Activated CD8-positive, alpha-beta memory T cell treated with anti-CD3 and anti-CD28 coated beads, Interleukin-2, amount 50 U/mL, for 24 hours (primary cell): ENCODE data around the gene FASN.

Experiments
- DNase-seq: peaks from one replicate; pipeline ENCODE4 v3.0.0-alpha.2; 2020; ENCODE audit errors: extremely low read depth

Gene FASN

GRCh38 chr17:82117139-82118090 lies 19.4 kb upstream of the FASN start:
- DNase-seq: no peak

- no peak for DNase-seq
Measured at GRCh38 chr17:82116246-82116645, 18.2 kb upstream of the FASN start.

GRCh38 chr17:82114872-82115271 lies 16.8 kb upstream of the FASN start:
- no peak for DNase-seq

DNA sequence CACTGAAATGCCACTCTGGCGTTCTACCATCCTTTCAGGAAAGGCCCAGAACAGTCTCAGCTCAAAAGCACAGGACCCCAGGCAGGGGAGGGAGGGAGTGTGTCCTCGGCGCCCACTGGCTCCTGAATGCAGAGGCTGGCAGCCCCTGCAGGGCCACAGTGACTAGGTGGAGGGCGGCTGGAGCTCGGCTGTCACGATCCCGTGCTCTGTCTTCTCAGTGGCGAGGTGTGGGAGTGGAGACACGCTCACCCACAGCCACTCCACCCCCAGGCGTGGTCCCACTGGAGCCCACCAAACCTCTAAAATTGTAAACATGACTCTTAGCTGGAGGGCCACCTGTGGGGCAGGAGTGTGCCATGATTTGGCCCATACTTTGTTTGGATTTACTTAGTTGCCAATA lies 16.4 kb upstream of the FASN start:
- no peak for DNase-seq

DNA sequence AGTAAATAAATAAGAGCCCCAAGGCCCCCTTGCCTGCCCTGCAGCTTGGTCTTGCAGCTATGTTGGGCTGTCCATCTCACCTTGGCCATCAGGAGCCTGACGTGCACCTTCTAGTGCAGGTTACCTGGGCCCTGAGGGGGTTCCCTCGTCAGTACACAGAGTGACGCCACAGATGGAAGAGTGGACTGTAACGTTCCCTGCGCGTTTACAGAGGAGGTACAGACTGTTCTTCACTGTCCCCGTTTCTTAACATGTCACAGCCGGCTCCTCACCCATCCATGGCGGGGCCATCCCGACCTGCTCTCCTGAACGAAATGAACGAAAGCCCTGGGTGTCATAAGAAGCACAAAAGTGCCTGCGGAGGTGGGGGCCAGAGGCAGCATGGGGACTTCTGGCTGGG lies 15.9 kb upstream of the FASN start:
- no peak for DNase-seq

- DNase-seq: no peak
Measured at GRCh38 chr17:82113422-82113821, 15.4 kb upstream of the FASN start.

- DNase-seq: no peak
Measured at GRCh38 chr17:82112914-82113311, 14.9 kb upstream of the FASN start.

DNA sequence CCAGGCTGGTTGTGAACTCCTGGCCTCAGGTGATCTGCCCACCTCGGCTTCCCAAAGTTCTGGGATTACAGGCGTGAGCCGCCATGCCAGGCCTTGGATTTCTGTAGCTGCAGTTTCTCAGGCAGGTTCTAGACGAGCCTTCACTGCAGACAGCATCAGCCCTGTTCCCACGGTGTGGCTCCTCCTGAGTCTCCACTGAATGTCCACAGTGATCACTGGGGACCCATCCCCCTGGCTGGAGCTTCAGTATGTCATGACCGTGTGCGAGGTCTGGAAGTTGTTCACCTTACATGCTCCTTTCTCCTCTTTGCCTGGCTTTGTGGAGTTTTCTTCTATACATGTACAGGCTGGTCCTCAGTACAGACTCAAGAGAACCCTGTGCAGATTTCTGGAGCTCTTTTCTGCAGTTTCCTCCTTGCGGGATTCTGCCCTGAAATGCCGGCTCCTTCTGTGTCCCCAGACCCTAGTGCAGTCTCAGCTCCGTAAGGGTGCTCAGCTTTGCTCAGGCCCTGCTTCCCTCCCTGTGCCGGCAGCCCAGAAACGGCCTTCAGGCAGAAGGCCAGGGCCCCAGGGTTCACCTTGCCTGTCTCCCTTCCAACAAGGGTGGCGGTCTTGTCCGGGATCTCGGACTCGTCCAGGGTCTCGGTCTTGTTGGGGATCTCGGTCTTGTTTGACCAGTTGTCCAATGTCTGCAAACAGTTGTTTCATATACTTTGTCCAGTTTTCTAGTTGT lies 14.3 kb upstream of the FASN start:
- DNase-seq: no peak

GRCh38 chr17:82110298-82110697 lies 12.3 kb upstream of the FASN start:
- no peak for DNase-seq

DNA sequence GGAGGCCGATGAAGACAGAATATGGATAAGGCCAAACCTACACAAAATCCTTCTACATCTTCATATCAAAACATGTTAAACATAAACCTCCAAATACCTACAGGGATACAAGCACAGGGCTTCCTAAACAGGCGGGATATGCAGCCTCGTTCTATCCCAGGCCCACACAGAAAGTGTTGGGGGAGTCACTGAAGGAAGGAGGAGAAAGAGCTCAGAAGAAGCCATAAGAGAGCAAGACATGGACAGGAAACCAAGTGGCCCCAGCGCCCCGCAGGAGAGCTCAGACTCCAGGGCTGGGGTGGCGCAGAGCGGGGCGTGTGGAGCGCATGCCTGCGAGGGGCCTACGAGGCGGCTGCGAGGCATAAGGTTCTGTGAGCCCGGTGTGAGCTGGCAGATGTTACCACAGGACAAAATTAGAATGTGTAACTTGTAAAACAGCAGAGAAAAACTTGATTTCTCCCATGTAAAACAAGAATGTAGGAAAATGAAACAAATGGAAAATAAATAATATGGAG lies 11.0 kb upstream of the FASN start:
- DNase-seq: no peak

- DNase-seq: no peak
Measured at GRCh38 chr17:82108496-82108945, 10.5 kb upstream of the FASN start.

DNA sequence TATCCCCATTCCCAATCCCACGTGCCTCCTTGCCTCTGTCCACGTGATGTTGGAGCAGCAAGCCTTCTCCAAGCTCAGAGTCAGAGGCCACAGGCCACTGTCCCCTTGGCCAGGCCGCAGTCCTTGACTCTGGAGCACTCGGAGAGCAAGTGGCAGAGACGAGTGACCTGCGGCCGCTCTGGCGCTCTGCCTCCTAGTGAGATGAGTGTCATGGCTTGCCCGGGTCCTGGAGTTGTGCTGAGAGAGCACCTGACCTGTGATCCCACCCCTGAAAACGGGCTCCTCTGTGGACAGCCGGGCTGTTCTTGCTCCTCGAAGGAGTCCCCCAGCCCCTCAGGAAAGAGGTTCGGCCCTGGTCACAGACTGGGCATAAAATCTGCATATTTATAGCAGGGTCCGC lies 10.0 kb upstream of the FASN start:
- no peak for DNase-seq

DNA sequence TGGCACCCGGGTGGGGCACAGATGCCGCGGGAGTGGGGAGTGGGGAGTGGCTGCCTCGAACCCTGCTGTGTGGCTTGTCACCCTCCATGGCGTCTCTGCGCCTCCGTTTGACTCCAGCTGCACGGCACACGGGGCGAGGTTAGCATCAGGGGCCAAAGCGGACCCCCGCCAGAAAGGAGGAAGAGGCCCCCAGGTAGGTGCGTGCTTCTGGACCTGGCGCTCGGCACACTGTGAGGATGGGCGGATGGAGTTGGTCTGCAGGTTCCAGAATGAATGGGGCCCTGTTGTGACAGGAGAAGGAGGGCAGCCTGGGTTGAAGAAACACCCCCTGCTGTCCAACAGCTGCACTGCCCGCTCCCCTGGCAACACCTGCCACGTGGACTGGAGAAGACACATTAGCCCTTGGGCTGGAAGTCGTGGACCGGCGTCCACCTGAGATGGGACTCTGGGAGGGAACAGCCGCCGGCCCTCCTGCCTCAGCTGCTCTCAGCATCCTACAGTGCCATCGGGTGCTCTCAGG lies 9.4 kb upstream of the FASN start:
- DNase-seq: no peak

GRCh38 chr17:82106688-82107305 lies 8.8 kb upstream of the FASN start:
- DNase-seq: no peak

GRCh38 chr17:82105882-82106687 lies 8.0 kb upstream of the FASN start:
- DNase-seq: no peak

GRCh38 chr17:82105417-82105881 lies 7.4 kb upstream of the FASN start:
- no peak for DNase-seq

GRCh38 chr17:82104797-82105416 lies 6.9 kb upstream of the FASN start:
- no peak for DNase-seq

GRCh38 chr17:82103553-82104451 lies 5.8 kb upstream of the FASN start:
- no peak for DNase-seq
